T-cell (primary cell): Measurements from ENCODE around the gene NDUFS4. TPM values are rescaled to one million over a fixed set of nuclear protein-coding genes. Genes with fewer than 3 reads are reported as not detected.
"Not testable (repeated sequence)": the region's sequence is repeated elsewhere in the genome, so short reads cannot be mapped to it uniquely, and the experiment has no call there.

Experiments
- ATAC-seq, 4 experiments: fragments of 200-7000 bp in 3 of 4; fragments of 150-1000 bp in 1 of 4; cut with Tn5 transposase; replicated peaks in 1 of 4; 1 replicate in 3 of 4; 2 replicates in 1 of 4; pipeline ENCODE4 v1.10.0; 2021; ENCODE audit warnings: moderate library complexity in 3 of 4, mild to moderate bottlenecking in 2 of 4, moderate number of reproducible peaks in 1 of 4
- CTCF ChIA-PET, 2 donors: fragments of 300-600 bp; sonication (Branson Sonifier 250); formaldehyde crosslinking; loops; one replicate each; lab custom pipeline; 2022; ENCODE audit warnings: antibody characterized with exemption in 2 of 2; lab: Charles Lee
- POLR2A ChIA-PET, 2 donors: fragments of 300-600 bp; sonication (Branson Sonifier 250); formaldehyde crosslinking; loops; one replicate each; lab custom pipeline; 2022; ENCODE audit warnings: antibody characterized with exemption in 2 of 2; lab: Charles Lee
- DNase-seq, 35 experiments: peaks; one replicate each; pipeline versions ENCODE4 v3.0.0 to v3.0.0-alpha.2; 2013 to 2023
- H3K27ac ChIP-seq: one replicate; pipeline ENCODE4 v1.5.1; 2013; ENCODE audit warnings: low read length
- H3K27me3 ChIP-seq, 2 experiments: replicated peaks in 1 of 2; 1 replicate in 1 of 2; 2 replicates in 1 of 2; pipeline versions ENCODE4 v1.6.1 to v1.7.0; 2013; ENCODE audit warnings: low read length in 1 of 2, mixed read lengths in 1 of 2; ENCODE audit not compliant: control insufficient read depth in 2 of 2, insufficient read depth in 2 of 2; ENCODE audit errors: extremely low read depth in 1 of 2
- H3K36me3 ChIP-seq, 2 donors: 1 replicate in 1 of 2; 2 replicates in 1 of 2; pipeline versions ENCODE4 v1.6.1 to v1.7.0; 2013; ENCODE audit warnings: low read length in 1 of 2; ENCODE audit not compliant: control insufficient read depth in 2 of 2, insufficient read depth in 1 of 2; ENCODE audit errors: extremely low read depth in 1 of 2
- H3K4me1 ChIP-seq, 2 experiments: 1 replicate in 1 of 2; 2 replicates in 1 of 2; pipeline versions ENCODE4 v1.6.1 to v1.7.0; 2013; ENCODE audit warnings: low read length in 2 of 2, mixed read lengths in 1 of 2; ENCODE audit not compliant: insufficient read depth in 2 of 2, control insufficient read depth in 1 of 2; ENCODE audit errors: extremely low read depth in 1 of 2
- H3K4me3 ChIP-seq, 2 donors: 1 replicate in 1 of 2; 2 replicates in 1 of 2; pipeline versions ENCODE4 v1.5.1 to v1.7.0; 2013; ENCODE audit warnings: mild to moderate bottlenecking in 2 of 2, low read length in 1 of 2, moderate library complexity in 1 of 2; ENCODE audit not compliant: control insufficient read depth in 1 of 2; ENCODE audit errors: extremely low read depth in 1 of 2
- H3K9me3 ChIP-seq: 2 replicates; pipeline ENCODE4 v1.7.0; 2013
- H3K27ac Mint-ChIP-seq, 2 donors: one replicate each; pipeline ENCODE4 v1.8.0; 2020 to 2021; ENCODE audit warnings: mild to moderate bottlenecking in 2 of 2, mixed read lengths in 2 of 2
- H3K27me3 Mint-ChIP-seq, 2 donors: one replicate each; pipeline ENCODE4 v1.8.0; 2021 to 2022; ENCODE audit warnings: mixed read lengths in 2 of 2
- H3K36me3 Mint-ChIP-seq: one replicate; pipeline ENCODE4 v1.8.0; 2021; ENCODE audit warnings: mixed read lengths
- H3K4me1 Mint-ChIP-seq, 3 donors: one replicate each; pipeline ENCODE4 v1.8.0; 2020 to 2022; ENCODE audit warnings: mixed read lengths in 3 of 3, mild to moderate bottlenecking in 1 of 3
- H3K4me3 Mint-ChIP-seq, 3 donors: one replicate each; pipeline ENCODE4 v1.8.0; 2020 to 2022; ENCODE audit warnings: mild to moderate bottlenecking in 3 of 3, mixed read lengths in 3 of 3, moderate library complexity in 3 of 3
- H3K9me3 Mint-ChIP-seq, 3 donors: one replicate each; pipeline ENCODE4 v1.8.0; 2020 to 2022; ENCODE audit warnings: mixed read lengths in 3 of 3
- WGBS: methylation state at CpG from one replicate; pipeline ENCODE4 v1.1.5; 2013; ENCODE audit warnings: missing lambda C conversion rate; ENCODE audit not compliant: insufficient coverage; 5-methylcytosine and 5-hydroxymethylcytosine counted together
- total RNA-seq, 35 experiments: library from RNA in 6 of 35; stranded (reverse) in 6 of 35; fragments of 120-200 nt in 1 of 35; gene quantifications; one replicate each; pipeline versions ENCODE4 v1.2.1 to v1.2.4 and lab custom pipeline; 2013 to 2026

The NDUFS4 gene
- total RNA-seq, 5 donors from 2014 or later (not counting 1 experiment from before 2014, with no cell fraction given): 22.2 to 29.5 (median 25.0) TPM

DNA sequence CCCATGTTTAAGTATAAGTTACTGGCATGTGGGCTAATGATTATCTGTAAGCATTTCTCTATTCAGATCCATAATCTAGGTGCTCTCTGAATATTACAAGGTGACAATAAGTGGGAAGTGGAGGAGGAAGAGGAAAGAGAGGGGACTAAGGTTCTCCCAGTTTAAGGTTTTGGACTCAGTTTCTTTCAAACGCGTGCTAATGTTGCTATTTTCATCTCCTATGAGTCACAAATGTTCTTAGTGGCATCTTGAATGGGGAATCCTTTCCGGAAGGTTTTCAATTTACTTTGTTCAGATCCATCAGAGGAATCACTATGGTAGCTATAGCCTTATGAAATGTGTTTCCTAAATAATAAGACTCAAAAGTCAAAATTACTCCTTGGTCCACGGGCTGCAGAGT is 48.5 kb downstream of the NDUFS4 start:
- H3K27me3 ChIP-seq, DNase-seq, H3K27ac Mint-ChIP-seq, ATAC-seq, H3K4me3 ChIP-seq, H3K9me3 Mint-ChIP-seq, H3K27me3 Mint-ChIP-seq, H3K4me1 ChIP-seq, H3K9me3 ChIP-seq, H3K4me3 Mint-ChIP-seq, POLR2A ChIA-PET, H3K27ac ChIP-seq, CTCF ChIA-PET: not testable (repeated sequence)
- peaks cover 10 to 11% of the 10 kb centered on the region in 2 donors for H3K36me3 ChIP-seq
- H3K36me3 Mint-ChIP-seq: peaks cover 64% of the 10 kb centered on the region
- no CpG with 5 or more reads among the region's 4 CpGs for WGBS
- peaks cover 31 to 34% (median 34%) of the 10 kb centered on the region in 3 donors for H3K4me1 Mint-ChIP-seq

DNA sequence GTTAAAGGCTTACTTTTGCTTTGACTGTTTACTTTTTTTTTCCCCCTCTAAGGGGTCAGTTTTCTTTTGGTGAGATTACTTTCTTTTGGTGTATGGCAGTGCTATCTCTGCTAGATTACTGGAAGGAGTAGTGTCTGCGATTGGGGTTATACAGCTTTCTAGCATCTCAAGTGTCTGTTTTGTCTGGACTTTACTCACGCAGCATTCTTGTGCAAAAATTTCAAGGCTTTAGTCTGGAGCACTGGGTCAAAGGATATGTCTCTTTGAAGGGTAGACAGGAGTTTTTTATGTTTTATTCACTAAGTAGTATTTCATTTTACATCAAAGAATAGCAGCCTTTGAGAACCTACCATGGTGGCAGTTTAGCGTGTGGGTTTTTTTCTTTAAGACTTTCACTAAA is 52.6 kb downstream of the NDUFS4 start:
- ChIA-PET POLR2A (no interaction called here), CTCF (no interaction called here)
- H3K36me3 Mint-ChIP-seq: peaks cover 44% of the 10 kb centered on the region
- Histone ChIP-seq H3K4me1 (no peaks in the 10 kb centered on the region), H3K36me3 (no peaks in the 10 kb centered on the region), H3K27me3 (no peaks in the 10 kb centered on the region), H3K4me3 (no peak overlapping the region), H3K9me3 (no peaks in the 10 kb centered on the region), H3K27ac (no peak overlapping the region)
- H3K27ac Mint-ChIP-seq: no peak overlapping the region
- WGBS: 100% methylated on average over 1 of the region's 3 CpGs
- DNase-seq (no peak), ATAC-seq (no peak)
- H3K27me3 Mint-ChIP-seq: no peaks in the 10 kb centered on the region
- no peak overlapping the region for H3K4me3 Mint-ChIP-seq
- H3K4me1 Mint-ChIP-seq: peaks cover 31 to 57% (median 34%) of the 10 kb centered on the region in 3 donors
- H3K9me3 Mint-ChIP-seq: peaks cover 0 to 5% (median 0%) of the 10 kb centered on the region in 3 donors

DNA sequence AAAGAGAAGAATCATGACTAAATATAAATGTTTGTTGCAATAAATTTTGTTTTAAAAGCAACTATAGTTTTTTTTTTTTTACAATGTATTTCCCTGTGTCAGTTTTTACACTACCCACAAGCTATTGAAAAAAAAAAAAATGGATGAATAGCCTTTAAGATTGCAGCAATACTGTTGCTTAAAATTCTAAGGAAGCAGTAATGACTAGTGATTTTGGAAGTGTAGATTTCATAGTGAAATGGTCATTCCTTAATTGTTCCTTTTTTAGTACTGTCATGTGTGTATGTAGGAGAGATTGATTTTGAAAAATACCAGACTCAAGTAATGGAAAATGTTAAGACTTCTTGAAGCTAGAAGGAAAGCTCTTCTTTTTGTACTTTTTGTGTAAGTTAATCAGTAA is 53.1 kb downstream of the NDUFS4 start:
- ATAC-seq (no peak), DNase-seq (no peak)
- Histone ChIP-seq H3K36me3 (no peaks in the 10 kb centered on the region), H3K9me3 (no peaks in the 10 kb centered on the region), H3K27me3 (no peaks in the 10 kb centered on the region), H3K4me1 (no peaks in the 10 kb centered on the region), H3K27ac (no peak overlapping the region), H3K4me3 (no peak overlapping the region)
- ChIA-PET CTCF (no interaction called here), POLR2A (no interaction called here)
- H3K4me3 Mint-ChIP-seq: no peak overlapping the region
- peaks cover 31 to 56% (median 33%) of the 10 kb centered on the region in 3 donors for H3K4me1 Mint-ChIP-seq
- H3K27ac Mint-ChIP-seq: no peak overlapping the region
- H3K36me3 Mint-ChIP-seq: peaks cover 44% of the 10 kb centered on the region
- peaks cover 0 to 5% (median 0%) of the 10 kb centered on the region in 3 donors for H3K9me3 Mint-ChIP-seq
- no peaks in the 10 kb centered on the region for H3K27me3 Mint-ChIP-seq

DNA sequence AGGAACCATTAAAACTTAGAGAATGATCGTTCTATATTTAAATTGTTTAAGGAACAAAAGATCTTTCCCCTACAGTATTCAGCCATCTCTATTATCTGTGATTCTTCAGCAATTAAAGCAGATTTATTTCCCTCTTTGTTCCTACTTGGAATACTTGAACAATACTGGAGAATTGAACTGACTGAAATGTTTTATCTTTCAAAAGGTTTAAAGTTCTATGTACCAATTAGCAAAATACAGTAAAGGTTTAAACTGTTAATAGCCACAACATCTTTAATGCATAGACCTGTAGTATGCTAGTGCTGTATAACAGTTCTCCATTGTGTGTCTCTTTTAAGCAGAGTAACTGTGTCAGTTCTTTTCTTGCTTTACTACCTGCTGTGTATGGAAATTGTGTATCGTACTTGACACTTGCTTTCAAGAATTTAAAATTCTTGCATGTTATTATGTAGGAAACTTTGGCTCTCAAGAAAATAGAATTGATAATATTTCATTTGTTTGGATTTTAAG is 54.0 kb downstream of the NDUFS4 start:
- Mint-ChIP-seq H3K4me1 (peaks cover 24 to 49% (median 25%) of the 10 kb centered on the region in 3 donors), H3K36me3 (peaks cover 36% of the 10 kb centered on the region), H3K9me3 (peaks cover 0 to 5% (median 0%) of the 10 kb centered on the region in 3 donors), H3K4me3 (no peak overlapping the region), H3K27ac (no peak overlapping the region), H3K27me3 (no peaks in the 10 kb centered on the region)
- ATAC-seq: no peak
- no CpG with 5 or more reads among the region's 2 CpGs for WGBS
- H3K27ac ChIP-seq: no peak overlapping the region
- ChIA-PET CTCF (no interaction called here), POLR2A (no interaction called here)
- H3K27me3 ChIP-seq: no peaks in the 10 kb centered on the region
- no peaks in the 10 kb centered on the region for H3K9me3 ChIP-seq
- H3K36me3 ChIP-seq: no peaks in the 10 kb centered on the region
- H3K4me1 ChIP-seq: no peaks in the 10 kb centered on the region
- no peak overlapping the region for H3K4me3 ChIP-seq
- no peak for DNase-seq

DNA sequence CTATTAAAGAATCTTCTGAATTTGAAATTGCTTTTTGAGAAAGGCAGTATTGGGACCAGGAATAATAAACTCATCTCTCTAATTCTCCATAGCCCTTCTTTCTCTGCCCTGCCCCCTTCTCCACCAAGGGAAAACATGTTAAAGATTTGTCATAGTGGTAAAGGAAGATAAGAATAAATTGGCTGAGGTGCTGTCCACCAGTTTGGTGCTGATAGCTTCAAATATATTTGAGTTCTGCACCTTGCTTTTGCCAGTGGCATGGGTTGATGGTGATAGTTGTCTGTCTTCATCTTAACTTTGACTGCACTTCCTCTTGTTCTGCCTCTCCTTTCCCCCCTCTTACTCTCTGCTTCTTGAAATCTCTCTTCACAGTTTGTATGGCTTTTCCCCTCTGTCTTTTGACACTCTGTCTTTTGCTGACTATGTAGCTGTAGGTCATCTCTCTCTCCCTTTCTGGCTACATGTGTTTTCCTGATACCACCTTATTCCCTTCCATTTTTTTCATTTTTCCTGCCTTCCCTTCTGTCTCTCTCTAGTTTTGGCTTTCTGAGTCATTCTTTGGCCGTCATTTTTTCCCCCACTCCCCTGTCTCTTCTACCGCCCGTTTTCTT is 56.6 kb downstream of the NDUFS4 start:
- Histone ChIP-seq H3K4me3 (no peak overlapping the region), H3K9me3 (no peaks in the 10 kb centered on the region), H3K27ac (no peak overlapping the region), H3K4me1 (no peaks in the 10 kb centered on the region), H3K36me3 (no peaks in the 10 kb centered on the region), H3K27me3 (no peaks in the 10 kb centered on the region)
- ChIA-PET POLR2A (no interaction called here), CTCF (no interaction called here)
- H3K9me3 Mint-ChIP-seq: peaks cover 2 to 9% (median 8%) of the 10 kb centered on the region in 3 donors
- DNase-seq (no peak), ATAC-seq (no peak)
- no peak overlapping the region for H3K27ac Mint-ChIP-seq
- no peak overlapping the region for H3K4me3 Mint-ChIP-seq
- H3K4me1 Mint-ChIP-seq: peaks cover 7 to 34% (median 7%) of the 10 kb centered on the region in 3 donors
- WGBS: no CpG with 5 or more reads among the region's 3 CpGs
- H3K36me3 Mint-ChIP-seq: peaks cover 28% of the 10 kb centered on the region
- no peaks in the 10 kb centered on the region for H3K27me3 Mint-ChIP-seq

DNA sequence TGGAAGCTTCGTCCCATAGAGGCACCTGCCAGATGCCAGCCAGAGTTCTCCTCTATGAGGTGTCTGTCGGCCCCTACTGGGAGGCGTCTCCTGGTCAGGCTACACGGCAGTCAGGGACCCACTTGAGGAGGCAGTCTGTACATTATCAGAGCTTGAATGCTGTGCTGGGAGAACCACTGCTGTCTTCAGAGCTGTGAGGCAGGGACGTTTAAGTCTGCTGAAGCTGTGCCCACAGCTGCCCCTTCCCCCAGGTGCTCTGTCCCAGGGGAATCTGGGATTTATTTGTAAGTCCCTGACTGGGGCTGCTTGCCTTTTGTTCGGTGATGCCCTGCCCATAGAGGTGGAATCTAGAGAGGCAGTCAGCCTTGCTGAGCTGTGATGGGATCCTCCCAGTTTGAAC is 70.8 kb downstream of the NDUFS4 start:
- POLR2A ChIA-PET: interaction anchor here in 1 of 2 donors (0.6 kb wide), 1 partner anchor 905 kb away, joined by 4 read pairs; no protein-coding TSS in a partner anchor
- peaks cover 68% of the 10 kb centered on the region for H3K36me3 Mint-ChIP-seq
- Histone ChIP-seq H3K9me3 (no peaks in the 10 kb centered on the region), H3K36me3 (peaks cover 0 to 4% of the 10 kb centered on the region in 2 donors), H3K27ac (no peak overlapping the region), H3K27me3 (no peaks in the 10 kb centered on the region), H3K4me1 (no peaks in the 10 kb centered on the region), H3K4me3 (no peak overlapping the region)
- 85% methylated on average over 5 of the region's 6 CpGs for WGBS
- peaks cover 0 to 4% (median 0%) of the 10 kb centered on the region in 3 donors for H3K9me3 Mint-ChIP-seq
- peaks cover 33 to 64% (median 41%) of the 10 kb centered on the region in 3 donors for H3K4me1 Mint-ChIP-seq
- no peak overlapping the region for H3K27ac Mint-ChIP-seq
- ATAC-seq (no peak), DNase-seq (no peak)
- H3K27me3 Mint-ChIP-seq: no peaks in the 10 kb centered on the region
- no peak overlapping the region for H3K4me3 Mint-ChIP-seq
- CTCF ChIA-PET: no interaction called here
